ENCODE results near the gene PLAGL1.
"Not testable (repeated sequence)": the region's sequence is repeated elsewhere in the genome, so short reads cannot be mapped to it uniquely, and the experiment has no call there.

Gene PLAGL1

DNA sequence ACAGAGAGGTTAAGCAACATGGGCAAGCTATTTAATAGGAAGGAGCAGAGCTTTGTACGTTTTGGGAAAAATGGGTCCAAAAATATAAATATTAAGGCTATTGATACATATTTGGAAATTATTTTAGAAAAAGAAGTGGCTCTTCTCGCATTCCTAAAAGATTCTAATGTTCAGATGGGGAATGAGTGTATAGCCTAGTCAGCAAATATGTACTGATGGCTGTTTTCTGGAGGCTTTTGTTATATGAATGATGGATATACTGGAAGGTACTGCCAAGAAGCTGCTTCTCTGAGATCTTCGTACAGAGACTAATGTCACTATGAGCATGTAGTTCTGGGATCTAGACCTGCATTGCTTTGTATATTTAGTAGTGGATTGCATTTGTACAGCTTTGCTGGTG is 71.7 kb downstream of the PLAGL1 start:
- DNase-seq, result no peak

DNA sequence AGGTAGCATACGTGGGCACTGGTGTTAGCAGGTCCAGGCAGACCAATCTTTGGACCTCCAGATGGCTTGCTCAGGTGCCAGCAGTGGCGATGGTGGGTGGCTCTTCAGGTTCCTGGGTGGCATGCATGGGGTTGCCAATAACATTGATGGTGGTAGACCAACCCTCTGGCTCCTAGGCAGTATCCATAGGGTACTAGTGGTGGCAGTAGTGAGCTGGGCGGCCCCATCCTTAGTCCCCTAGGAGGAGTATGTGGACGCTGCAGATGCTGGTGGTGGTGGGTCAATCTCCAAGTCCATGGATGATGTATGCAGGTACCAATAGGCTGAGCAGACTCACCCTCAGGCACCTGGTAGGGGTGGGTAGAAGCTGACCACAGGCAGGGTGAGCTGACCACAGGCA is 73.2 kb downstream of the PLAGL1 start:
- DNase-seq, result no peak

DNA sequence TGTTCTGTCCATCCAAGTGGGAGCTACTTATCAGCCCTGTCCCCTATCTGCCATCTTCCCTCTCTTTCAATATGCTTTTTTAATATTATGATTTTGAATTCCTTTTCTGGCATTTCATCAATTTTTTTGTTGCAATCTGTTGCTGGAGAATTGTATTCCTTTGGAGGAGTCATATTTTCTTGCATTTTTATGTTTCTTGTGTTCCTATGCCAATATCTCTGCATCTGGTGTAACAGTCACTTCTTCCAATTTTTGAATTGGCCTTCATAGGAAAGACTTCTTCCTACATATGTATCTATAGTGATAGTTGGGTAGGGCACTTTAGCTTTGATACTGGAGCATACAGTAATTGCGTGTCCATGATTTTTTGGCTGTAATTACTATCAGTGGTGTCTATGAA is 73.7 kb downstream of the PLAGL1 start:
- DNase-seq, result no peak

DNA sequence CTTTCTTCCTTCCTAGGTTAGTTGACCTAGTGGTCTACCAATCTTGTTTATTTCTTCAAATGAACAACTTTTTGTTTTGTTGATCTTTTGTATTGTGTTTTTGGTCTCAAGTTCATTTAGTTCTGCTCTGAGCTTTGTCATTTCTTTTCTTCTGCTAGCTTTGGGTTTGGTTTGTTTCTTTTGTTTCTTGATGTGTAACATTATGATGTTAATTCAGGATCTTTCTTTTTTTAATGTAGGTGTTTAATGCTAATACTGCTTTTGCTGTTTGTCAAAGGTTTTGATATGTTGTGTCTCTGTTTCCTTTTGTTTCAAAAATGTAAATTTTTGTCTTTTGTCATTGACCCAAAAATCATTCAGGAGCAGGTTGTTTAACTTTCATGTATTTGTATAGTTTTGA is 78.1 kb downstream of the PLAGL1 start:
- DNase-seq, result no peak

- DNase-seq, result no peak
Observed at GRCh38 chr6:143928853-143929252, 79.2 kb downstream of the PLAGL1 start.

GRCh38 chr6:143917026-143917425 is 91.0 kb downstream of the PLAGL1 start:
- not testable (repeated sequence) for DNase-seq

DNA sequence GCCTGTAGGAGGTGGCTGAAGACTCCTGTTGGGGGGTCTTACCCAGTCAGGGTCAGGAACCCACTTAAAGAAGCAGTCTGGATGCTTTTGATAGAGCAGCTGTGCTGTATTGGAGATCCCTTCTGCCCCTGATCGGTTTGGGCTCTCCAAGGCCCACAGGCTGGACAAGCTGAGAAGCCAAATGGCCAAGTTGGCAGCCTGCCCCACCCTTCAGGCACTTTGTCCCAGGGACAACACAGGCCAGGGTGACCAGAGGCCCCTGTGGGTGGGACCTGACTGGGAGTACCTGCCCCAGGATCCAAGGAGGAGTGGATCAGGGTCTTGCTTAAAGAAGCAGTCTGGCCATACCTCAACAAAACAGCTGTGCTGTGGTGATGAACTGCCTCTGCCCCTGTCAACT is 95.4 kb downstream of the PLAGL1 start:
- no peak for DNase-seq

- DNase-seq, result no peak
Observed at GRCh38 chr6:143911028-143911427, 97.0 kb downstream of the PLAGL1 start.

- DNase-seq, result no peak
Observed at GRCh38 chr6:143902827-143903226, 105.2 kb downstream of the PLAGL1 start.

- no peak for DNase-seq
Observed at GRCh38 chr6:143901885-143902750, 105.9 kb downstream of the PLAGL1 start.

- DNase-seq, result no peak
Observed at GRCh38 chr6:143900358-143900757, 107.7 kb downstream of the PLAGL1 start.

DNA sequence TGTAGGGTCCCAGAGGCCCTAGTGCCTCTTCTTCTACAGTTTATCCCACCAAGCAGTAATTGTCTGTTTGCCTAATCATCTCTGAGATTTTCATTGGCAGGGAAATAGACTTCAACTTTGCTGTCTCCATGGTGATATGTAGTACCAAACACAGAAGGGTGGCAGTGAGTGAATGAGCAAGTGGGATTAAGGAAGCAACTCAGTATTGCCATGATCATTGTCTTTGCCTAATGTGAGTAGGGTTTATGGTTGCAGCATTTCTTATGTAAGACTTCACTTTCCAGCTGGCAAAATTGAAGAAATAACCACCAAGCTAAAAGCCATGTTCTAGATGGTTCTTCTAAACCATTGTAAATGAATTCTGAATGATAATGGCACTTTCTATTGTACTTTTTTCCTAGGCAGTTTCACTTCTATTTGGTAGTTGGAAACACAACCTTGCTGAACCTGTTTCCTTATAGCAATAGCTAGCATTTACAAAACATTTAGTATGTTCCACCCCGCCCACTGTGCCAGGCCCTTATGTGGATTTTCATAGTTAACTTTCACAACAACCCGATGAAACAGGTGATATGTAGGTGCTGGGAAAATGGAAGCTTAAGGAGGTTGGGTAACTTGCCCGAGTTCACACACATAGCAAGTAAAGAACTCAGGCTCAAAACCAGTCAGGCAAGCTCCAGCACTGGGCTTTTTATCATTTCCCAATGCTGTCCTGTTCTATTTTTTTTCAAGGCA is 111.8 kb downstream of the PLAGL1 start:
- DNase-seq, result no peak

GRCh38 chr6:143894655-143895054 is 113.4 kb downstream of the PLAGL1 start:
- DNase-seq, result no peak

Measured in NCI-H2171 (cell line).